K562 (cell line): Measurements from ENCODE around the gene TP53BP1. TPM values are rescaled to one million over a fixed set of nuclear protein-coding genes. Genes with fewer than 3 reads are reported as not detected.

ENCODE experiments used
- ARID4B ChIP-seq: sonication (generic); formaldehyde crosslinking; IDR thresholded peaks from 2 replicates; pipeline ENCODE4 v1.8.0; 2022; ENCODE audit warnings: mild to moderate bottlenecking, missing genetic modification reagents
- BRD9 ChIP-seq: fragments of 450-650 bp; IDR thresholded peaks from 2 replicates; pipeline ENCODE4 v1.6.1; 2018; ENCODE audit warnings: low read depth; ENCODE audit not compliant: partially characterized antibody
- CREB3L1 ChIP-seq: fragments of 450-650 bp; IDR thresholded peaks from 2 replicates; pipeline ENCODE4 v1.6.1; 2014; ENCODE audit warnings: low read depth, mild to moderate bottlenecking, moderate library complexity, borderline replicate concordance
- GTF2E2 ChIP-seq: fragments of 200-800 bp; sonication (Bioruptor generic); IDR thresholded peaks from 2 replicates; pipeline ENCODE4 v1.6.1; 2016; ENCODE audit warnings: missing genetic modification characterization, missing compliant biosample characterization
- HNRNPLL ChIP-seq: fragments of 200-400 bp; formaldehyde crosslinking; IDR thresholded peaks from 2 replicates; pipeline ENCODE4 v1.6.1; 2017; ENCODE audit warnings: low read length, low read depth, mild to moderate bottlenecking; ENCODE audit not compliant: poor library complexity, severe bottlenecking
- KAT7 ChIP-seq: sonication (generic); formaldehyde crosslinking; IDR thresholded peaks from 2 replicates; pipeline ENCODE4 v1.8.0; 2022; ENCODE audit warnings: missing genetic modification reagents, mild to moderate bottlenecking, borderline replicate concordance
- MAFK ChIP-seq: IDR thresholded peaks from 2 replicates; pipeline ENCODE4 v1.6.1; 2011; ENCODE audit warnings: low read length, improper control_type of control experiment
- NCOA1 ChIP-seq: fragments of 450-650 bp; IDR thresholded peaks from 2 replicates; pipeline ENCODE4 v1.6.1; 2016; ENCODE audit warnings: low read depth
- NFIC ChIP-seq: fragments of 450-650 bp; IDR thresholded peaks from 2 replicates; pipeline ENCODE4 v1.6.1; 2017; ENCODE audit warnings: mild to moderate bottlenecking, inconsistent platforms
- PREB ChIP-seq: sonication (generic); formaldehyde crosslinking; IDR thresholded peaks from 2 replicates; pipeline ENCODE4 v1.8.1; 2023; ENCODE audit warnings: mild to moderate bottlenecking, missing genetic modification reagents
- UBTF ChIP-seq, 2 experiments: IDR thresholded peaks; 2 replicates each; pipeline ENCODE4 v1.6.1; 2012; ENCODE audit warnings: improper control_type of control experiment in 2 of 2, low read depth in 2 of 2, low read length in 2 of 2, borderline replicate concordance in 1 of 2
- ZMIZ1 ChIP-seq, 2 experiments: fragments of 150-350 bp in 1 of 2; IDR thresholded peaks; 2 replicates each; pipeline ENCODE4 v1.6.1; 2012 to 2016; ENCODE audit warnings: low read depth in 2 of 2, low read length in 2 of 2, mild to moderate bottlenecking in 1 of 2, moderate library complexity in 1 of 2
- ZNF224 ChIP-seq: sonication (generic); formaldehyde crosslinking; IDR thresholded peaks from 2 replicates; pipeline ENCODE4 v1.8.0; 2022; ENCODE audit warnings: mild to moderate bottlenecking, missing genetic modification reagents
- polyA plus RNA-seq, 8 experiments: library from polyadenylated mRNA; depleted of rRNA in 4 of 8; stranded (reverse) in 5 of 8; unstranded in 3 of 8; fragments of >200 nt; fragmentation: Nextera tagmentation in 2 of 8; fragmentation: Illumina TruSeq in 1 of 8; extraction: Ambion mirVana in 2 of 8; extraction: Trizol in 1 of 8; gene quantifications; 2 replicates each; pipeline versions ENCODE4 v1.2.1 to v1.2.3, GENCODE V29; 2011 to 2014; ENCODE audit warnings: inconsistent platforms in 1 of 8, missing spikeins in 1 of 8
- total RNA-seq, 7 experiments: library from RNA; depleted of rRNA in 6 of 7; stranded (reverse); fragments of >200 nt in 6 of 7; fragmentation: Illumina TruSeq in 2 of 7; extraction: Trizol in 2 of 7; gene quantifications; 2 replicates each; pipeline versions ENCODE4 v1.2.1 to v1.2.3, GENCODE V29; 2011 to 2021; ENCODE audit warnings: low replicate concordance in 1 of 7

TP53BP1 gene
- total and polyA plus RNA-seq, 9 of the 15 experiments (the other 6 are each of a cell fraction or from before 2014, with no cell fraction given): 5.7 to 63.3 (median 30.9) TPM

- TF ChIP-seq ARID4B (CRISPR knock-in tag) (no peak), MAFK (no peak), KAT7 (CRISPR knock-in tag) (no peak), UBTF (IDR thresholded peaks at IDR 0.05; ENCODE audit: borderline replicate concordance in 1 of 2, low read depth in 2 of 2, low read length in 2 of 2) (no peak), PREB (CRISPR knock-in tag) (no peak), BRD9 (peak; percentile 89), CREB3L1 (no peak), GTF2E2 (tag) (0 out of 2 replicates have a peak, but pooled peaks have one; percentile 48), HNRNPLL (no peak), ZMIZ1 (IDR thresholded peaks at IDR 0.05; ENCODE audit: low read depth in 2 of 2, low read length in 2 of 2) (no peak), NFIC (peak; percentile 79), ZNF224 (no peak), NCOA1 (peak; percentile 65; the same call in 1 of the 2 replicates)
Measured at GRCh38 chr15:43510200-43511011, 17.4 kb upstream of the TP53BP1 start (continued).
